ENCODE measurements around the gene CPEB3.

DNA sequence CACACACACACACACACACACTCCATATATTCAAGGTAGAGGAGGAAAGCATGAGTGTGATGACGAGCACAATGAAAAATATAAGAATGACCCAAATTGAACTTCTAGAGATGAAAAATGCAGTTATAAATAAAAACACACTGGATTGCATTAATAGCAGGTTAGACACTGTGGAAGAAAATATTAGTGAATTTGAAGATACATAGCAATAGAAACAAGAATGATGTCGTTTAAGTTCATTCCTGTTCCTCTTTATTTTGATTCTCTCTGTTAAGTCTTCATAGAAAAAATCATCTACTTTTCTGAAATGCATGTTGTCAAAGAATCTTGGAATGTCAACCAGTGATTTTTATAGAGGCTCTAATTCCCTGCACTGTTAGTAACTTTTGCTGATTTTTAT is 288.9 kb downstream of the CPEB3 start:
- TF ChIP-seq, protein P1, sequence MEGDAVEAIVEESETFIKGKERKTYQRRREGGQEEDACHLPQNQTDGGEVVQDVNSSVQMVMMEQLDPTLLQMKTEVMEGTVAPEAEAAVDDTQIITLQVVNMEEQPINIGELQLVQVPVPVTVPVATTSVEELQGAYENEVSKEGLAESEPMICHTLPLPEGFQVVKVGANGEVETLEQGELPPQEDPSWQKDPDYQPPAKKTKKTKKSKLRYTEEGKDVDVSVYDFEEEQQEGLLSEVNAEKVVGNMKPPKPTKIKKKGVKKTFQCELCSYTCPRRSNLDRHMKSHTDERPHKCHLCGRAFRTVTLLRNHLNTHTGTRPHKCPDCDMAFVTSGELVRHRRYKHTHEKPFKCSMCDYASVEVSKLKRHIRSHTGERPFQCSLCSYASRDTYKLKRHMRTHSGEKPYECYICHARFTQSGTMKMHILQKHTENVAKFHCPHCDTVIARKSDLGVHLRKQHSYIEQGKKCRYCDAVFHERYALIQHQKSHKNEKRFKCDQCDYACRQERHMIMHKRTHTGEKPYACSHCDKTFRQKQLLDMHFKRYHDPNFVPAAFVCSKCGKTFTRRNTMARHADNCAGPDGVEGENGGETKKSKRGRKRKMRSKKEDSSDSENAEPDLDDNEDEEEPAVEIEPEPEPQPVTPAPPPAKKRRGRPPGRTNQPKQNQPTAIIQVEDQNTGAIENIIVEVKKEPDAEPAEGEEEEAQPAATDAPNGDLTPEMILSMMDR (IDR thresholded peaks at IDR 0.05; ENCODE audit: low read length) = no peak
- TF ChIP-seq EZH2 (IDR thresholded peaks at IDR 0.05; ENCODE audit: borderline replicate concordance, low read length) = no peak
